Large intestine (tissue), 3 donors: Measurements from ENCODE around the gene FAM110C. TPM values are rescaled to one million over a fixed set of nuclear protein-coding genes. Genes with fewer than 3 reads are reported as not detected.

ENCODE experiments used
- DNase-seq, 2 donors: peaks; one replicate each; pipeline versions ENCODE4 v3.0.0 to v3.0.0-alpha.2; 2013
- H3K27ac ChIP-seq: one replicate; pipeline ENCODE4 v1.5.1; 2013; ENCODE audit warnings: low read length
- H3K27me3 ChIP-seq: 2 replicates; pipeline ENCODE4 v1.6.1; 2013; ENCODE audit warnings: low read length; ENCODE audit not compliant: control insufficient read depth, insufficient read depth
- H3K36me3 ChIP-seq: 2 replicates; pipeline ENCODE4 v1.6.1; 2013; ENCODE audit warnings: low read length; ENCODE audit not compliant: control insufficient read depth, insufficient read depth
- H3K4me1 ChIP-seq: one replicate; pipeline ENCODE4 v1.6.1; 2013; ENCODE audit warnings: low read length; ENCODE audit not compliant: control insufficient read depth, insufficient read depth
- H3K4me3 ChIP-seq: one replicate; pipeline ENCODE4 v1.5.1; 2013; ENCODE audit warnings: low read length
- H3K9me3 ChIP-seq: one replicate; pipeline ENCODE4 v1.6.1; 2013; ENCODE audit warnings: mild to moderate bottlenecking, low read depth, low read length, moderate library complexity; ENCODE audit not compliant: control insufficient read depth
- WGBS: methylation state at CpG from one replicate; pipeline ENCODE4 v1.1.5; 2013; ENCODE audit warnings: low lambda C conversion rate; ENCODE audit not compliant: insufficient coverage; 5-methylcytosine and 5-hydroxymethylcytosine counted together
- polyA plus RNA-seq: library from polyadenylated mRNA; unstranded; fragments of 120-200 nt; gene quantifications from one replicate; pipeline ENCODE4 v1.2.1, GENCODE V29; 2013

Gene FAM110C
- polyA plus RNA-seq, 1 donor = 20.0 TPM

DNA sequence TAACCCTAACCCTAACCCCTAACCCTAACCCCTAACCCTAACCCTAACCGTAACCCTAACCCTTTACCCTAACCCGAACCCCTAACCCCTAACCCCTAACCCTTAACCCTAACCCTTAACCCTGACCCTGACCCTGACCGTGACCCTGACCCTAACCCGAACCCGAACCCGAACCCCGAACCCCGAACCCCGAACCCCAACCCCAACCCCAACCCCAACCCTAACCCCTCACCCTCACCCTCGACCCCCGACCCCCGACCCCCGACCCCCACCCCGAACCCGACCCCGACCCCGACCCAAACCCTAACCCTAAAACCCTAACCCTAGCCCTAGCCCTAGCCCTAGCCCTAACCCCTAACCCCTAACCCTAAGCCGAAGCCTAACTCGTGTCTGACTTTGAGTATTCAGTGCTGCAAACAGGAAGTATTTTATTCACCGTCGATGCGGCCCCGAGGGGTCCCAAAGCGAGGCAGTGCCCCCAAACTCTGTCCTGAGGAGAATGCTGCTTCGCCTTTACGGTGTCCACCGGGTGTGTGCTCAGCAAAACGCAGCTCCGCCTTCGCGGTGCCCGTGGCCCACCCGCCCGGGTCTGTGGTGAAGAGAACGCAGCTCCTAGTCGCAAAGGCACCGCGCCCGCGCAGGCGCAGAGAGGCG lies 36.0 kb downstream of the FAM110C start:
- no peaks in the 10 kb centered on the region for H3K4me1 ChIP-seq
- no peak for DNase-seq
- no peaks in the 10 kb centered on the region for H3K36me3 ChIP-seq
- H3K27me3 ChIP-seq = no peaks in the 10 kb centered on the region
- H3K9me3 ChIP-seq = peaks cover 15% of the 10 kb centered on the region
- no peak overlapping the region for H3K4me3 ChIP-seq
- no CpG with 5 or more reads among the region's 42 CpGs for WGBS
- no peak overlapping the region for H3K27ac ChIP-seq

Other genes starting within 250 kb of the FAM110C start
- 119 TPM for gene SH3YL1, start 217.5 kb upstream of the FAM110C start, polyA plus RNA-seq
- 163 TPM for gene ACP1, start 218.4 kb upstream of the FAM110C start, polyA plus RNA-seq
- 4.4 TPM for gene ALKAL2, start 241.6 kb upstream of the FAM110C start, polyA plus RNA-seq